ENCODE data around the gene TRMO. TPM values are rescaled to one million over a fixed set of nuclear protein-coding genes. Genes with fewer than 3 reads are reported as not detected.

TRMO gene
- total RNA-seq, 2 experiments from 2014 or later: 42.8 to 45.8 TPM

GRCh38 chr9:97936998-97937397, 14.7 kb upstream of the TRMO start:
- H3K36me3 Mint-ChIP-seq (ENCODE audit: low read depth): no peaks in the 10 kb centered on the region
- POLR2A ChIA-PET: interaction anchor here (1.1 to 2.3 kb wide), 3 partner anchors 15 to 46 kb away, joined by 3 to 14 read pairs (median 9); partner anchors contain the start of genes ANP32B and TRMO
- CTCF ChIA-PET: interaction anchor here (0.7 to 2.0 kb wide), 3 partner anchors 47 to 327 kb away, joined by 4 read pairs; no protein-coding TSS in a partner anchor

GRCh38 chr9:97935276-97935675, 13.0 kb upstream of the TRMO start:
- H3K9me3 Mint-ChIP-seq: no peaks in the 10 kb centered on the region

More at GRCh38 chr9:97936998-97937397, 14.7 kb upstream of the TRMO start:
- H3K4me1 ChIP-seq (ENCODE audit: insufficient read depth, low read length): peaks cover 28% of the 10 kb centered on the region
- Mint-ChIP-seq H3K27ac (peak overlapping the region; percentile 79), H3K9me3 (no peaks in the 10 kb centered on the region), H3K27me3 (no peaks in the 10 kb centered on the region), H3K4me3 (no peak overlapping the region), H3K4me1 (ENCODE audit: low read depth) (peaks cover 68% of the 10 kb centered on the region)
- no peaks in the 10 kb centered on the region for H3K27me3 ChIP-seq (ENCODE audit: control insufficient read depth in 1 of 2, insufficient read depth in 2 of 2, low read length in 2 of 2)
- H3K27ac ChIP-seq (ENCODE audit: low read depth in 1 of 2, low read length in 2 of 2): no peak overlapping the region
- no peak for DNase-seq
- no peak for TF ChIP-seq CTCF (IDR thresholded peaks at IDR 0.05)
- H3K36me3 ChIP-seq (ENCODE audit: insufficient read depth, low read length): no peaks in the 10 kb centered on the region
- intact Hi-C loops (cut with DNase I, micrococcal nuclease): no loop called here
- no peaks in the 10 kb centered on the region for H3K9me3 ChIP-seq (ENCODE audit: control insufficient read depth in 1 of 2, insufficient read depth in 1 of 2, low read length in 2 of 2)
- no peak for ATAC-seq (ENCODE audit: poor library complexity)
- H3K4me3 ChIP-seq (ENCODE audit: low read length): no peak overlapping the region

GRCh38 chr9:97934321-97935115, 12.2 kb upstream of the TRMO start:
- Histone ChIP-seq H3K4me1 (ENCODE audit: insufficient read depth, low read length) (peaks cover 48% of the 10 kb centered on the region), H3K27ac (ENCODE audit: low read depth in 1 of 2, low read length in 2 of 2) (no peak overlapping the region), H3K4me3 (ENCODE audit: low read length) (no peak overlapping the region), H3K9me3 (ENCODE audit: control insufficient read depth in 1 of 2, insufficient read depth in 1 of 2, low read length in 2 of 2) (no peaks in the 10 kb centered on the region), H3K27me3 (ENCODE audit: control insufficient read depth in 1 of 2, insufficient read depth in 2 of 2, low read length in 2 of 2) (no peaks in the 10 kb centered on the region), H3K36me3 (ENCODE audit: insufficient read depth, low read length) (no peaks in the 10 kb centered on the region)
- Mint-ChIP-seq H3K27ac (peak overlapping the region; percentile 35), H3K4me3 (no peak overlapping the region), H3K4me1 (ENCODE audit: low read depth) (peaks cover 93% of the 10 kb centered on the region), H3K36me3 (ENCODE audit: low read depth) (no peaks in the 10 kb centered on the region), H3K27me3 (no peaks in the 10 kb centered on the region), H3K9me3 (no peaks in the 10 kb centered on the region)
- no peak for ATAC-seq (ENCODE audit: poor library complexity)
- ChIA-PET CTCF (interaction anchor here (1.3 to 1.9 kb wide), 3 partner anchors 10 to 321 kb away, joined by 3 to 7 read pairs (median 4); partner anchors contain the start of genes TBC1D2 and TRMO), POLR2A (interaction anchor here (1.2 to 2.6 kb wide), 3 partner anchors 12 to 49 kb away, joined by 3 to 11 read pairs (median 10); partner anchors contain the start of genes ANP32B and TRMO)
- intact Hi-C loops (cut with DNase I, micrococcal nuclease): no loop called here
- no peak for TF ChIP-seq CTCF (IDR thresholded peaks at IDR 0.05)
- DNase-seq: peak in 1 of 14 experiments; percentile 21

More at GRCh38 chr9:97935276-97935675, 13.0 kb upstream of the TRMO start:
- intact Hi-C loops (cut with DNase I, micrococcal nuclease): no loop called here
- no peaks in the 10 kb centered on the region for H3K36me3 ChIP-seq (ENCODE audit: insufficient read depth, low read length)
- Mint-ChIP-seq H3K27ac (peak overlapping the region; percentile 27), H3K27me3 (no peaks in the 10 kb centered on the region), H3K36me3 (ENCODE audit: low read depth) (no peaks in the 10 kb centered on the region), H3K4me1 (ENCODE audit: low read depth) (peaks cover 86% of the 10 kb centered on the region), H3K4me3 (no peak overlapping the region)
- CTCF ChIA-PET: interaction anchor here (1.1 to 2.0 kb wide), 3 partner anchors 11 to 45 kb away, joined by 4 to 7 read pairs (median 4); no protein-coding TSS in a partner anchor
- TF ChIP-seq CTCF (IDR thresholded peaks at IDR 0.05): no peak
- no peaks in the 10 kb centered on the region for H3K27me3 ChIP-seq (ENCODE audit: control insufficient read depth in 1 of 2, insufficient read depth in 2 of 2, low read length in 2 of 2)
- POLR2A ChIA-PET: interaction anchor here (0.6 to 2.6 kb wide), 5 partner anchors 9 to 70 kb away, joined by 3 to 11 read pairs (median 4); partner anchors contain the start of genes ANP32B and TRMO
- no peak overlapping the region for H3K4me3 ChIP-seq (ENCODE audit: low read length)
- no peak overlapping the region for H3K27ac ChIP-seq (ENCODE audit: low read depth in 1 of 2, low read length in 2 of 2)
- DNase-seq (no peak), ATAC-seq (ENCODE audit: poor library complexity) (no peak)
- peaks cover 43% of the 10 kb centered on the region for H3K4me1 ChIP-seq (ENCODE audit: insufficient read depth, low read length)
- H3K9me3 ChIP-seq (ENCODE audit: control insufficient read depth in 1 of 2, insufficient read depth in 1 of 2, low read length in 2 of 2): no peaks in the 10 kb centered on the region
